Activated CD4-positive, alpha-beta memory T cell treated with anti-CD3 and anti-CD28 coated beads, Interleukin-2, amount 10 ng/mL, durations not matched to agents 7 days and 5 days (primary cell): Measurements from ENCODE around the gene HCRTR2. TPM values are rescaled to one million over a fixed set of nuclear protein-coding genes. Genes with fewer than 3 reads are reported as not detected.
"Not testable (repeated sequence)": the region's sequence is repeated elsewhere in the genome, so short reads cannot be mapped to it uniquely, and the experiment has no call there.

Experiments used
- CTCF ChIA-PET: fragments of 350-600 bp; sonication (Branson Sonifier 250); formaldehyde crosslinking; loops from one replicate; lab custom pipeline; 2021; ENCODE audit warnings: antibody characterized with exemption, inconsistent platforms; lab: Charles Lee
- POLR2A ChIA-PET: fragments of 350-600 bp; sonication (Branson Sonifier 250); formaldehyde crosslinking; loops from one replicate; lab custom pipeline; 2021; ENCODE audit warnings: antibody characterized with exemption; lab: Charles Lee
- DNase-seq: peaks from one replicate; pipeline ENCODE4 v3.0.0-alpha.2; 2020
- H3K27ac Mint-ChIP-seq: one replicate; pipeline ENCODE4 v1.8.0; 2021; ENCODE audit warnings: mild to moderate bottlenecking, mixed read lengths
- H3K27me3 Mint-ChIP-seq: one replicate; pipeline ENCODE4 v1.8.0; 2021; ENCODE audit warnings: mixed read lengths
- H3K36me3 Mint-ChIP-seq: one replicate; pipeline ENCODE4 v1.8.0; 2021; ENCODE audit warnings: low read depth, mixed read lengths
- H3K4me1 Mint-ChIP-seq: one replicate; pipeline ENCODE4 v1.8.0; 2021; ENCODE audit warnings: mixed read lengths
- H3K4me3 Mint-ChIP-seq: one replicate; pipeline ENCODE4 v1.8.0; 2021; ENCODE audit warnings: mild to moderate bottlenecking, mixed read lengths
- H3K9me3 Mint-ChIP-seq: one replicate; pipeline ENCODE4 v1.8.0; 2021; ENCODE audit warnings: mixed read lengths
- total RNA-seq, 2 experiments: library from RNA; stranded (reverse); gene quantifications; one replicate each; pipeline ENCODE4 v1.2.3, GENCODE V29; 2021

HCRTR2 gene
- total RNA-seq: not detected

DNA sequence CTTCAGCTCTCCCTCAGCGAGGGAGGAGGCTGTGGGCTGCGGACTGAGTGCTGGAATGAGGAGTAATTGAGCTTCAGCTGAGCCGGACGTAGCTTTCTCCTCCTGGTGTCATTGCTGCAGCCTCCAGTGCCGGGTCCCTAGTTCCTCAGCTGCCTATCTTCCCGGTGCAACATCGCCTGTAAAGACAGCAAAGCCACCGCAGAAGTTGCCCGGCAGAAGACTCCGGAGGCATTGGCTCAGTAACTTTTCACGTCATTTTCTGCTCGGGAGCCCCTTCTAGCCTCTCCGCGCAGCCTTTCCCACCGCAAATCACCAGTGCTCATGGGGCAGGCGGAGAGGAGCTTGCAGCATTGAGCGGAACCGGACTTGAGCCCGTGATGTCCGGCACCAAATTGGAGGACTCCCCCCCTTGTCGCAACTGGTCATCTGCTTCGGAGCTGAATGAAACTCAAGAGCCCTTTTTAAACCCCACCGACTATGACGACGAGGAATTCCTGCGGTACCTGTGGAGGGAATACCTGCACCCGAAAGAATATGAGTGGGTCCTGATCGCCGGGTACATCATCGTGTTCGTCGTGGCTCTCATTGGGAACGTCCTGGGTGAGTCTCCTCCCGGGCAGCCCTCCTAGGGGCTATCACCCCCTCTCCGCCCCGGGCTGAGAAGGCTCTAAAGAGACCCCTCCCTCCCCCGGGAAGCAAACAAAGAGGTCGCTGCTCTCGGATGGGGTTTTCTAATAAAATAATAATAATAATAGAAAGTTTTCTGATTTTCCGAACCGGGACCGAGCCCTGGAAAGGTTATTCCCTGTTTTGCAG is at the start of gene HCRTR2:
Gene HCRTR2, plus strand, starts transcription at position 305 of the 816 bp plus-strand sequence. Its CDS starts 73 bp downstream, at position 378.
- Mint-ChIP-seq H3K36me3 (no peaks in the 10 kb centered on the region), H3K27me3 (no peaks in the 10 kb centered on the region), H3K4me1 (no peaks in the 10 kb centered on the region), H3K9me3 (no peaks in the 10 kb centered on the region), H3K27ac (no peak within 1 kb of the TSS), H3K4me3 (no peak within 1 kb of the TSS)
- POLR2A ChIA-PET: no interaction called here
- CTCF ChIA-PET: no interaction called here
- DNase-seq: no peak

DNA sequence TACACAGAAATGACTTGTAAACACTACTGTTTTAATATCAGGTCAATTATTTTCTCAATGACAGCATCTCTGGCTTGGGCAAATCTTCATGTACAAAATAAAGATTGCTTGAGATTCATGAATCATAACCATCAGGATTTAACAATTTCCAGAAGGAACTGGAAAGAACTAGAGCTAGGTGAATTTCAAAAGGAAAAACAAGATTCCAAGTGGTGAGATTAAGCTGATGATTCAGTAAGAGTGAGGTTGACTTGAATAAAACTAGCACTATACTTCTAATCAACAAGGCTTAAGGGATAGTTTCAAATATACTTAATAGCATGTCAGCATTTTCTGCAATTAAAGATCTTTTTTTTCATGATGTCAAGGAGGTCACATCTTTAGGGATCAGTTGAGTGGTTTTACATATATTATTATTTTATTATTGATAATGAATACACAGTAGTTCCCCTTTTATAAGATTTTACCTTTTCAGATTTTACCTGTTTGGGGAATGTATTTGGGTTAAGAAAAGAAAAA is 43.5 kb upstream of the HCRTR2 start:
- H3K4me1 Mint-ChIP-seq: no peaks in the 10 kb centered on the region
- ChIA-PET POLR2A (no interaction called here), CTCF (no interaction called here)
- no peaks in the 10 kb centered on the region for H3K27me3 Mint-ChIP-seq
- H3K9me3 Mint-ChIP-seq: peaks cover 18% of the 10 kb centered on the region
- DNase-seq: no peak
- no peaks in the 10 kb centered on the region for H3K36me3 Mint-ChIP-seq
- H3K27ac Mint-ChIP-seq: no peak overlapping the region
- H3K4me3 Mint-ChIP-seq: no peak overlapping the region

DNA sequence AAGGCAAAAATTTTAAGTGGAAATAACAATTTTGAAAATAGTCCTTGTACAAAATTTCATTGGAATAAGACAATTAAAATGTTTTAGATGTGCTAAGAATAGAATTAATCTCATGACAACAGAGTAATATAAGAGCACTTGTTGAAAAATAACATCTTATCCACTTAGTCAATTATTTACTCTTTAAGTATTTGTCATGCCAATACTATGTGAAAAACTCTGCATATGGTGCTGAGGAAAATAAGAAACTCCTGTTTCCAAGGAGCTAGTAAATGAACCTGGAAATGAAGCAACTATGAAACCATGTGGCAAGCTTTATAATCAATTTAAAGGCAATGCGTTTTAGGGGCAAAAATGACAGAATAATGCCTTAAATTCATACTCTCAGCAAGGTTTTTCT is 42.7 kb upstream of the HCRTR2 start:
- Mint-ChIP-seq H3K9me3 (peaks cover 16% of the 10 kb centered on the region), H3K4me1 (no peaks in the 10 kb centered on the region), H3K4me3 (no peak overlapping the region), H3K27ac (no peak overlapping the region), H3K27me3 (no peaks in the 10 kb centered on the region), H3K36me3 (no peaks in the 10 kb centered on the region)
- CTCF ChIA-PET: no interaction called here
- POLR2A ChIA-PET: no interaction called here
- no peak for DNase-seq

DNA sequence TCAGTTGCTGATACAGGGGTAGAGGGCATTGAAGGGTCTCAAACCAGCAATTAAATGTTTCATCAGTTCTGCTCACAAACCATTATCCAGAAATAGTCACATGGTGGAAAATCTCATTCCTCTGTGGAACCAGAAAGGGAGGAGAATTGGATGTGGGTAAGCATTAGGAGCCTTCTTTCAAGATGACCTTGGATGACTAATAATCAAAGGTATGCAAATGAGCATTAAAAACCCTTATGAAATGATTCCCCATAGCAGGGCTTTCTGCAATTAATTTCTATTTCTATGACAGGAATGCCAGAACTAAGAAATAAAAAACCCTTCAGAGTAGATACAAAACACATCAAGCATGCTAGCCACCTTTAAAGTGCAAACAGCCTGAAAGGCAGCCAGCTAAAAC is 37.4 kb upstream of the HCRTR2 start:
- H3K36me3 Mint-ChIP-seq: no peaks in the 10 kb centered on the region
- CTCF ChIA-PET: no interaction called here
- DNase-seq: no peak
- POLR2A ChIA-PET: no interaction called here
- H3K4me3 Mint-ChIP-seq: no peak overlapping the region
- no peak overlapping the region for H3K27ac Mint-ChIP-seq
- no peaks in the 10 kb centered on the region for H3K9me3 Mint-ChIP-seq
- no peaks in the 10 kb centered on the region for H3K4me1 Mint-ChIP-seq
- no peaks in the 10 kb centered on the region for H3K27me3 Mint-ChIP-seq

DNA sequence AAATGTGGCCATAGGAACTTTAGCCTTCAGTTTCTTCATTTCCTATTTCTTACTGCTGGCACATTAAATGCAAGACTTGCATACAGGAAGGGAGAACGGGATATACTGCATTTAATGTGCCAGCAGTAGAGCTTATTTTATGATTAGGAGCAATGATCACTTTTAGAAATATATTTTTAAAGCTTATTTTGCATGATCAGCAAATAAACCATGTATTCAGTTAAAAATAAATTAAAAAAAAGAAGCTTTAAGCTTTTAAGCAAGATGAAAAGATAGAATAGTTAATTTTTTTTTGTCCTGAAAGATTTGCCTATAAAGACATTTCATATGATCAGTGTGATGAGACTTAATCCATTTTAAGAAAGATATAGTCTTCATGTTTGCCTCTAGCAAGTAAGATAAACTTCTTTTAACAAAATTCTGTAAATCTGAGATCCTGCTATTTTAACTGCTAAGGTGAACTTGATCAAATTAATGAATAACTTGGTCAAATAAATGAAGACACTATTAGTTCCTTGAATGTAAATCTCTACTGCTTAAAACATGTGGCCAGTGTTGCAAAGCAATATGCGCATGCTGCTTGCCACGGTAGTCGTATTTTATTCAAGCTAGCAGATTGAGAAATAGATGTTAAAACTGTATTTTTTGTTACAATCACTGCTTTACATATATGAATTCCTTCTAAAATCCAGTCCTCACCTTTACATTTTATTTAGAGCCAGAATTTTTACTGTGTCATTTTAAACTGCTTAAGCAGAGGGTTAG is 36.2 kb upstream of the HCRTR2 start:
- no peaks in the 10 kb centered on the region for H3K4me1 Mint-ChIP-seq
- H3K27me3 Mint-ChIP-seq: no peaks in the 10 kb centered on the region
- ChIA-PET CTCF (no interaction called here), POLR2A (no interaction called here)
- no peaks in the 10 kb centered on the region for H3K9me3 Mint-ChIP-seq
- no peak overlapping the region for H3K4me3 Mint-ChIP-seq
- no peak for DNase-seq
- no peaks in the 10 kb centered on the region for H3K36me3 Mint-ChIP-seq
- H3K27ac Mint-ChIP-seq: no peak overlapping the region

DNA sequence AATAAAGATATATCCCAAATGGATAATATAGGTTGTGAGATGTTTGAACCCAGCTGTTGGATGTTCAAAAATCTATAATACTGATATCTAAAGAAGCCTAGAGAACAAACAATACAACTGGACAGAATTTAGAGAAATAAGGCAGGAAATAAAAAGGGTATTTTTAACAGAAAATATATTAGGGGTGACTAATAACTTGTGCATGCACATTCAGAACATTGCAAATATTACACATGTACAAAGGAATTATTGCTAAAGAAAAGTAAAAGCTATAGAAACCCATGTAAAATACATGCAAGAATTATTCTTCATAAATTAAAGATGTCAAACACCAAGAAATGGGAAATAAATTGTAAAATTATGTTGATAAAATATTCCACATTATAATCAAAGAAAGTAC is 32.7 kb upstream of the HCRTR2 start:
- ChIA-PET CTCF (no interaction called here), POLR2A (no interaction called here)
- H3K4me3 Mint-ChIP-seq: no peak overlapping the region
- no peaks in the 10 kb centered on the region for H3K4me1 Mint-ChIP-seq
- no peaks in the 10 kb centered on the region for H3K36me3 Mint-ChIP-seq
- H3K9me3 Mint-ChIP-seq: peaks cover 8% of the 10 kb centered on the region
- H3K27ac Mint-ChIP-seq: no peak overlapping the region
- H3K27me3 Mint-ChIP-seq: no peaks in the 10 kb centered on the region
- no peak for DNase-seq

DNA sequence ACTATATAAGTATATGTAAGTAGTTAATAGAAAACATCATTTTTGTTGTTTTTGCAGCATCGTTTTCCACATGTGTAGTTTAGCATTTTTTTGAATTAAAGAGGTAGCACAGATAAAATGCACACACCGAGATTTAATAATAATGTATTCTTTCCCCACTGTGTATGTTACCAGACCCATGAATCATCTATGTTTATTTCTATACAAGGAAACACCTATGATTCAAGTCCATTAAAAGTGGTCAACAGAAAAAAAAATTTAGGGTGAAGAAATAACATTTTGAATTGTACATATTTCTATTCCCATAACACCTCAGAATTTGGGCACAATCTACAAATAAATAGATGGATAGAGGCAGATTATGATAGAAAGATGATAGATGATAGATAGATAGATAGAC is 31.7 kb upstream of the HCRTR2 start:
- DNase-seq: no peak
- Mint-ChIP-seq H3K4me3 (no peak overlapping the region), H3K36me3 (no peaks in the 10 kb centered on the region), H3K27ac (no peak overlapping the region), H3K9me3 (peaks cover 10% of the 10 kb centered on the region), H3K4me1 (no peaks in the 10 kb centered on the region), H3K27me3 (no peaks in the 10 kb centered on the region)
- ChIA-PET POLR2A (no interaction called here), CTCF (no interaction called here)

DNA sequence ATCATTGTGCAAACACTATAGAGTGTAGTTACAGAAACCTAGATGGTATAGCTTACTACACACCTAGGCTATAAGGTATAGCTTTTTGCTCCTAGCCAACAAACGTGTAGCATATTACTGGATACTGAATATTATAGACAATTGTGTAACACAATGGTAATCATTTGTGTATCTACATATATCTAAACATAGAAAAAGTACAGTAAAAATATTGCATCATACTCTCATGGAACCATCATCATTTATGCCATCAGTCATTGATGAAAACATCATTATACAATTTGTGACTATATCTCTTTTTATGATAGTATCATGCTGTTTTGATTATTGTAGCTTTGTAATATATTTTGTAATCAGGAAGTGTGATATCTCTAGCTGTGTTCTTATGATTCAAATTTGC is 21.0 kb upstream of the HCRTR2 start:
- no peak for DNase-seq
- Mint-ChIP-seq H3K27me3 (no peaks in the 10 kb centered on the region), H3K9me3 (peaks cover 13% of the 10 kb centered on the region), H3K4me3 (no peak overlapping the region), H3K36me3 (no peaks in the 10 kb centered on the region), H3K27ac (no peak overlapping the region), H3K4me1 (no peaks in the 10 kb centered on the region)
- CTCF ChIA-PET: no interaction called here
- POLR2A ChIA-PET: no interaction called here

DNA sequence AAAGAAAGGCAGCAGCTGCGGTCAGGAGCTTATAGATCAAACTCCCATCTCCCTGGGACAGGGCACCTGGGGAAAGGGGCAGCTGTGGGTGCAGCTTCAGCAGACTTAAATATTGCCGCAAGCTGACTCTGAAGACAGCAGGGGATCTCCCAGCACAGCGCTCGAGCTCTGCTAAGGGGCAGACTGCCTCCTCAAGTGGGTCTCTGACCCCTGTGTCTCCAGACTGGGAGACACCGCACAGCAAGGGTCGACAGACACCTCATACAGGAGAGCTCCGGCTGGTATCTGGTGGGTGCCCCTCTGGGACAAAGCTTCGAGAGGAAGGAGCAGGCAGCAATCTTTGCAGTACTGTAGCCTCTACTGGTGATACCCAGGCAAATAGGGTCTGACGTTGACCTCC is 15.5 kb upstream of the HCRTR2 start:
- H3K36me3 Mint-ChIP-seq, H3K4me3 Mint-ChIP-seq, CTCF ChIA-PET, H3K27ac Mint-ChIP-seq, H3K27me3 Mint-ChIP-seq, DNase-seq, H3K4me1 Mint-ChIP-seq, POLR2A ChIA-PET: not testable (repeated sequence)
- peaks cover 27% of the 10 kb centered on the region for H3K9me3 Mint-ChIP-seq

DNA sequence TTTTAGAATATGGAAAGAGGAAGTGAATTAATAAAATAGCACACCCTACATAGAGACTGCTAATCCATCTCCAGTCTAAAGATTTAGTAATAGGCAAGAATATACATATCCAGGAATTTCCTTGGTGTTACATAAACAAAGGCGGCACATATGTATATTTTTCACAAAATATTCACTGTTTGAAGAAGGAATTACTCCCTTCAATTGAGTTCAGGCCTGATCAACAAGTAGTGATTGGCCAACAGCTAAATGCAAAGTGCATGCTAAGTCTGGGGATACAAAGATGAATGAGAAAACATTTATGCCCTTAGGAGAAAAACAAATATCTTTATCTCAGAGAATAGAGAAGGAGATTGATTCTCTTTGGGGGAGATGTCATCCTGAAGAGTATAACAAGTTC is 6.5 kb upstream of the HCRTR2 start:
- Mint-ChIP-seq H3K36me3 (no peaks in the 10 kb centered on the region), H3K27me3 (no peaks in the 10 kb centered on the region), H3K4me3 (no peak overlapping the region), H3K9me3 (peaks cover 3% of the 10 kb centered on the region), H3K4me1 (no peaks in the 10 kb centered on the region), H3K27ac (no peak overlapping the region)
- ChIA-PET CTCF (no interaction called here), POLR2A (no interaction called here)
- no peak for DNase-seq

DNA sequence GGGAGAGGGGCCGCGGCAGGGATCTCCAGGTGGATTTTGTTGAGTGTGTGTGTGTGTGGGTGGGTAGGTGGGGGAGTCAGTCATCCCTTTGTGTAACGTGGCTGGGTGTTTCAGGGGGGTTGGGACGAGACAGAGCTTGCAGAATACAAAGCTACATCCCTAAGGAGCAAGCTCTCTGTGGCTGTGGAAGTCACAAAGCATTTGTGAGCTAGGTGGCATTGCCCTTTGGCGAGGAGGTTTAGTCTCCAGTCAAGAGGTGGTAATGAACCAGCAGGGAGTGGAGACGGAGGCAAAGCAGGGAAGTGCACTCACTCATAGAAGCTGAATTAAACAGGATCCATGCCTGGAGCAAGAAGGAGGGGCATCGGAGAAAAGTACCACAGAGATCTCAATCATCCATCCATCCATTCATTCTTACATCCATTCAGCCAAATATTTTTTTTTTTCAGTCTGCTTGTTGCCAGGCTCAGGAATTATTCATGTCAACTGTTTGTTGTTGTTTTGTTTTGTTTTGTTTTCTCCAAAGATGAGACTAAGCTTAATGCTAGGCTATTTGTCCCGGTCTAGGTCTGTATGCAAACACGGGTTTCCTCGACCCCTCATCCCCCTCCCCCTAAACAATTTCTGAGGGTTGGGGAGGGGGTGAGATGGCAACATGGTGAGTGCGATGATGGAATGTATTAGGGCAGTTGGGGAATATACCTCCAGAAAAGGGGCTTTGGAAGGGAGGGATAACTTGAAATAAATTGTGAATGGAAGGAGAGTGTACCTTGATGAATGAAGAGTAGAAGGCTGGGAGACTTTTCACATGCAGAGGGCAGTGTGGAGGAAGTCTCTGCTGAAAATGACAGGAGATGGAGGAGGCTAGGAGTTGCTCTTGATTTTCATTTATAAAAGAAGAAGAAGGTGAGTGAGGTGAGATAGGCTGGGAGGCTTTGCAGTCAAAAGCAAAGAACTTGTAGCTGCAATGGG is 1.0 kb downstream of the HCRTR2 start:
- DNase-seq: no peak
- H3K27ac Mint-ChIP-seq: no peak overlapping the region
- no peaks in the 10 kb centered on the region for H3K4me1 Mint-ChIP-seq
- no peaks in the 10 kb centered on the region for H3K36me3 Mint-ChIP-seq
- ChIA-PET POLR2A (no interaction called here), CTCF (no interaction called here)
- no peak overlapping the region for H3K4me3 Mint-ChIP-seq
- H3K9me3 Mint-ChIP-seq: no peaks in the 10 kb centered on the region
- no peaks in the 10 kb centered on the region for H3K27me3 Mint-ChIP-seq

DNA sequence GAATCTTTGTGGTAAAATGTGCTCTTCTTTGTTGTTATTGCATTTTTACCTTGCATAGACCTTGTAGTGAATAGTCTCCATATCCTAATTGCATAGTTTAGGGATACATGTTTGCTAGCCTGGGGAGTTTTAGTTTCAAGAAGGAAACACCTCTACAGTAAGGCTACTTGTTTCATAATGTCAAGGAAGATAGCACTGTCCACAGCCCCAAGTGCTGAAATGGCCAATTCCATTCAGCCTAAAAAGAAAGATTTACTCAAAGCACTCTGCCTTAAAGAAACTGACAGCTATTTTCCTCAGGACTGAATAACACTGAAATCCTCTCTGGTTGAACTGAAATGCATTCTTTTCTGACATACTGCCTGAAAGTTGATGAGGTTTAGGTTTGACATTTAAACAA is 2.6 kb downstream of the HCRTR2 start:
- Mint-ChIP-seq H3K4me3 (no peak overlapping the region), H3K27me3 (no peaks in the 10 kb centered on the region), H3K36me3 (no peaks in the 10 kb centered on the region), H3K27ac (no peak overlapping the region), H3K4me1 (no peaks in the 10 kb centered on the region), H3K9me3 (no peaks in the 10 kb centered on the region)
- no peak for DNase-seq
- ChIA-PET CTCF (no interaction called here), POLR2A (no interaction called here)

DNA sequence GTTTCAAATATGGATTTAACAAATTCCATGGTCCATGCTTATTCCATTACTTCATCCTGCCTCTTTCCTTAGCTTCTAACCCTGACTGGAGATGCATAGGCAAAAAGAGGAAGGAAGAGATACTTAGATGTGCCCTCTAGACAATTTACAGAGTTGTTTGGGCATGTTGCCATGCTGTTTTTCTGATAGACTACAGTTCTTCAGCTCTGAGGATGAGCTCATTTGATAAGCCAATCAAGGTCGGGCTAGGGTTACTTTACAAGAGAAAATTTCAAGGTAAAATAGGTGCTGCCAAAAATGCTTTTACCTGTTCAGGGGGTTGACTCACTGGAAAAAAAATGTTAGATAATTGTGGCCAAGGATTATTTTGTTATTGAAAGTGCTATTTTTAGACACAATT is 5.9 kb downstream of the HCRTR2 start:
- H3K9me3 Mint-ChIP-seq: no peaks in the 10 kb centered on the region
- H3K4me3 Mint-ChIP-seq: no peak overlapping the region
- H3K4me1 Mint-ChIP-seq: no peaks in the 10 kb centered on the region
- POLR2A ChIA-PET: no interaction called here
- no peak overlapping the region for H3K27ac Mint-ChIP-seq
- H3K27me3 Mint-ChIP-seq: no peaks in the 10 kb centered on the region
- no peaks in the 10 kb centered on the region for H3K36me3 Mint-ChIP-seq
- DNase-seq: no peak
- CTCF ChIA-PET: no interaction called here
